Ishikawa (cell line): ENCODE results near the gene MARK3.

Source experiments
- CEBPB ChIP-seq: IDR thresholded peaks from 2 replicates; pipeline ENCODE4 v1.6.1; 2012
- CREB1 ChIP-seq: IDR thresholded peaks from 2 replicates; pipeline ENCODE4 v1.6.1; 2012; ENCODE audit warnings: low read depth
- EGR1 ChIP-seq: IDR thresholded peaks from 2 replicates; pipeline ENCODE4 v1.6.1; 2012
- EP300 ChIP-seq: IDR thresholded peaks from 2 replicates; pipeline ENCODE4 v1.6.1; 2012; ENCODE audit warnings: borderline replicate concordance
- FOXM1 ChIP-seq: IDR thresholded peaks from 2 replicates; pipeline ENCODE4 v1.6.1; 2012; ENCODE audit warnings: low read depth, borderline replicate concordance
- MAX ChIP-seq: IDR thresholded peaks from 2 replicates; pipeline ENCODE4 v1.6.1; 2012
- NFIC ChIP-seq: IDR thresholded peaks from 2 replicates; pipeline ENCODE4 v1.6.1; 2012
- RAD21 ChIP-seq: IDR thresholded peaks from 2 replicates; pipeline ENCODE4 v1.6.1; 2012; ENCODE audit warnings: low read depth
- REST ChIP-seq: IDR thresholded peaks from 2 replicates; pipeline ENCODE4 v1.6.1; 2012; ENCODE audit warnings: low read depth, mild to moderate bottlenecking
- TAF1 ChIP-seq: IDR thresholded peaks from 2 replicates; pipeline ENCODE4 v1.6.1; 2012; ENCODE audit warnings: low read depth, mild to moderate bottlenecking
- TCF12 ChIP-seq: IDR thresholded peaks from 2 replicates; pipeline ENCODE4 v1.6.1; 2012; ENCODE audit warnings: low read depth
- TEAD4 ChIP-seq: IDR thresholded peaks from 2 replicates; pipeline ENCODE4 v1.6.1; 2012
- USF1 ChIP-seq: IDR thresholded peaks from 2 replicates; pipeline ENCODE4 v1.6.1; 2012
- YY1 ChIP-seq: IDR thresholded peaks from 2 replicates; pipeline ENCODE4 v1.6.1; 2012; ENCODE audit warnings: low read depth
- ZBTB7A ChIP-seq: IDR thresholded peaks from 2 replicates; pipeline ENCODE4 v1.6.1; 2012; ENCODE audit warnings: low read depth

Gene MARK3

GRCh38 chr14:103492156-103492925 is 107.1 kb downstream of the MARK3 start:
- no peak for TF ChIP-seq CREB1
- no peak for TF ChIP-seq USF1
- TF ChIP-seq FOXM1 = no peak
- TF ChIP-seq NFIC = no peak
- TF ChIP-seq TEAD4 = no peak
- no peak for TF ChIP-seq YY1
- no peak for TF ChIP-seq ZBTB7A
- no peak for TF ChIP-seq TCF12
- TF ChIP-seq TAF1 = no peak

GRCh38 chr14:103495854-103496253 is 110.6 kb downstream of the MARK3 start:
- TF ChIP-seq NFIC (no peak), FOXM1 (no peak), REST (no peak), EP300 (no peak), TAF1 (no peak), USF1 (no peak), EGR1 (no peak), ZBTB7A (no peak), YY1 (no peak), RAD21 (no peak), CREB1 (no peak), TCF12 (no peak), MAX (no peak), CEBPB (no peak), TEAD4 (no peak)

GRCh38 chr14:103496776-103497175 is 111.6 kb downstream of the MARK3 start:
- TF ChIP-seq CREB1 = no peak
- no peak for TF ChIP-seq EGR1
- TF ChIP-seq RAD21 = no peak
- no peak for TF ChIP-seq USF1
- TF ChIP-seq ZBTB7A = no peak
- TF ChIP-seq TCF12 = no peak
- TF ChIP-seq CEBPB = no peak

- no peak for TF ChIP-seq MAX
- TF ChIP-seq TEAD4 = no peak
- no peak for TF ChIP-seq USF1
- TF ChIP-seq ZBTB7A = no peak
- no peak for TF ChIP-seq EP300
- no peak for TF ChIP-seq TAF1
- TF ChIP-seq NFIC = no peak
- TF ChIP-seq TCF12 = no peak
- no peak for TF ChIP-seq RAD21
- TF ChIP-seq CEBPB = no peak
- TF ChIP-seq CREB1 = no peak
- TF ChIP-seq EGR1 = no peak
- TF ChIP-seq YY1 = no peak
- TF ChIP-seq REST = no peak
- TF ChIP-seq FOXM1 = no peak
Observed at GRCh38 chr14:103499709-103500108, 114.5 kb downstream of the MARK3 start.
